LNCaP clone FGC (cell line): ENCODE measurements around the gene SCARF1.

ENCODE experiments used
- DNase-seq: peaks from one replicate; pipeline ENCODE4 v3.0.0-alpha.2; 2011; ENCODE audit warnings: low read depth
- H3K4me3 ChIP-seq: 2 replicates; pipeline ENCODE4 v1.5.1; 2011; ENCODE audit warnings: mild to moderate bottlenecking, low read depth, low read length, control low read depth
- CTCF ChIP-seq: IDR thresholded peaks from 2 replicates; pipeline ENCODE4 v1.5.1; 2012; ENCODE audit warnings: mild to moderate bottlenecking; ENCODE audit not compliant: control insufficient read depth, insufficient read depth; ENCODE audit errors: extremely low read depth

Gene SCARF1

GRCh38 chr17:1605681-1606351, 39.7 kb downstream of the SCARF1 start:
- no peak for TF ChIP-seq CTCF
- H3K4me3 ChIP-seq: no peak overlapping the region
- DNase-seq: no peak

GRCh38 chr17:1604831-1605528, 40.6 kb downstream of the SCARF1 start:
- no peak overlapping the region for H3K4me3 ChIP-seq
- no peak for TF ChIP-seq CTCF

GRCh38 chr17:1601571-1601970, 44.0 kb downstream of the SCARF1 start:
- no peak for DNase-seq
- no peak overlapping the region for H3K4me3 ChIP-seq
- TF ChIP-seq CTCF: no peak

More at GRCh38 chr17:1604831-1605528, 40.6 kb downstream of the SCARF1 start:
- DNase-seq: no peak

GRCh38 chr17:1598399-1599095, 47.0 kb downstream of the SCARF1 start:
- DNase-seq: no peak
- no peak overlapping the region for H3K4me3 ChIP-seq
- no peak for TF ChIP-seq CTCF

- DNase-seq: peak; percentile 61
- H3K4me3 ChIP-seq: no peak overlapping the region
- no peak for TF ChIP-seq CTCF
Measured at GRCh38 chr17:1597861-1598342, 47.6 kb downstream of the SCARF1 start.

GRCh38 chr17:1593630-1593931, 52.0 kb downstream of the SCARF1 start:
- TF ChIP-seq CTCF: no peak
- DNase-seq: no peak
- no peak overlapping the region for H3K4me3 ChIP-seq
